KMS-11 (cell line): ENCODE data around the gene HPS4.

Source experiments
- H2AFZ ChIP-seq: fragments of 200-600 bp; sonication (generic); 2 replicates; pipeline ENCODE4 v1.6.1; 2016; ENCODE audit warnings: antibody characterized with exemption, mixed run types, low read depth
- H3K27ac ChIP-seq: fragments of 200-600 bp; sonication (generic); 2 replicates; pipeline ENCODE4 v1.6.1; 2016; ENCODE audit warnings: mild to moderate bottlenecking, mixed run types
- H3K27me3 ChIP-seq: fragments of 200-600 bp; sonication (generic); 2 replicates; pipeline ENCODE4 v1.6.1; 2017; ENCODE audit warnings: mild to moderate bottlenecking, low read depth, mixed run types, moderate library complexity; ENCODE audit not compliant: insufficient read depth
- H3K36me3 ChIP-seq: fragments of 200-600 bp; sonication (generic); 2 replicates; pipeline ENCODE4 v1.6.1; 2017; ENCODE audit warnings: mild to moderate bottlenecking, mixed run types; ENCODE audit not compliant: insufficient read depth
- H3K4me1 ChIP-seq: fragments of 200-600 bp; sonication (generic); 2 replicates; pipeline ENCODE4 v1.6.1; 2016; ENCODE audit warnings: mild to moderate bottlenecking, low read depth, mixed run types; ENCODE audit not compliant: poor library complexity, severe bottlenecking
- H3K4me2 ChIP-seq: fragments of 200-600 bp; sonication (generic); 2 replicates; pipeline ENCODE4 v1.7.0; 2016; ENCODE audit warnings: mild to moderate bottlenecking, mixed run types
- H3K4me3 ChIP-seq: fragments of 200-600 bp; sonication (generic); IDR thresholded peaks from 2 replicates; pipeline ENCODE4 v1.6.1; 2017; ENCODE audit warnings: low read depth, low read length, mixed read lengths; ENCODE audit not compliant: insufficient read depth
- H3K79me2 ChIP-seq: fragments of 200-600 bp; sonication (generic); 2 replicates; pipeline ENCODE4 v1.6.1; 2016; ENCODE audit warnings: low read depth, mixed run types; ENCODE audit not compliant: insufficient read depth
- H3K9ac ChIP-seq: fragments of 200-600 bp; sonication (generic); 2 replicates; pipeline ENCODE4 v1.6.1; 2016; ENCODE audit warnings: mild to moderate bottlenecking, mixed run types
- H4K20me1 ChIP-seq: fragments of 200-600 bp; sonication (generic); 2 replicates; pipeline ENCODE4 v1.6.1; 2016; ENCODE audit warnings: mild to moderate bottlenecking, mixed run types; ENCODE audit not compliant: insufficient read depth
- TF ChIP-seq, protein P1 (sequence below): fragments of 200-600 bp; sonication (generic); conservative IDR thresholded peaks from 2 replicates; pipeline ENCODE4 v1.6.1; 2017; ENCODE audit warnings: low read depth, mild to moderate bottlenecking, antibody characterized with exemption, low read length, moderate library complexity, mixed read lengths

HPS4 gene

DNA sequence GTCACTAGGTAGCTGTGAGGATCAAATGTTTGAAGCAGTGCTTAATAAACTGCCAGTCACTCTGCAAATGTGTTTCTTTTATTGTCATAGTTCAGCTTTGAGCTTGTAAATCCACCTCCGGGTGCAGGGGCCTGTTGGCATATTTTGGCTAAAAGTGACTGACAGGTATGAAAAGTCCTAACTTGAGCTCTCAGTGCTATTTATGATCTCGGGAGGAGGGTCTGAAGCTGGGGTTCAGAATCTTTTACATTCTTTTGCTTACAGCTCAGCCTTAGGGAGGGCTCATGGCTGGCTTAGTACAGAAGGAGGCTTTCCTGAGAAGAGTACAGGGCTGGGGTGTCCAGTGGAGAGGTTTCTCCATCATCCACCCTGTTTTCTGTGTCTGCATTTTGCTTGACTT is 53.0 kb downstream of the HPS4 start:
- H3K27me3 ChIP-seq = no peaks in the 10 kb centered on the region
- 0 out of 2 replicates have a peak, but pooled peaks cover 5% of the 10 kb centered on the region for H3K79me2 ChIP-seq
- no peak overlapping the region for H3K4me3 ChIP-seq
- H3K9ac ChIP-seq = 0 out of 2 replicates have a peak overlapping the region, but pooled peaks have one; percentile 5
- H3K36me3 ChIP-seq = no peaks in the 10 kb centered on the region
- TF ChIP-seq, protein P1, sequence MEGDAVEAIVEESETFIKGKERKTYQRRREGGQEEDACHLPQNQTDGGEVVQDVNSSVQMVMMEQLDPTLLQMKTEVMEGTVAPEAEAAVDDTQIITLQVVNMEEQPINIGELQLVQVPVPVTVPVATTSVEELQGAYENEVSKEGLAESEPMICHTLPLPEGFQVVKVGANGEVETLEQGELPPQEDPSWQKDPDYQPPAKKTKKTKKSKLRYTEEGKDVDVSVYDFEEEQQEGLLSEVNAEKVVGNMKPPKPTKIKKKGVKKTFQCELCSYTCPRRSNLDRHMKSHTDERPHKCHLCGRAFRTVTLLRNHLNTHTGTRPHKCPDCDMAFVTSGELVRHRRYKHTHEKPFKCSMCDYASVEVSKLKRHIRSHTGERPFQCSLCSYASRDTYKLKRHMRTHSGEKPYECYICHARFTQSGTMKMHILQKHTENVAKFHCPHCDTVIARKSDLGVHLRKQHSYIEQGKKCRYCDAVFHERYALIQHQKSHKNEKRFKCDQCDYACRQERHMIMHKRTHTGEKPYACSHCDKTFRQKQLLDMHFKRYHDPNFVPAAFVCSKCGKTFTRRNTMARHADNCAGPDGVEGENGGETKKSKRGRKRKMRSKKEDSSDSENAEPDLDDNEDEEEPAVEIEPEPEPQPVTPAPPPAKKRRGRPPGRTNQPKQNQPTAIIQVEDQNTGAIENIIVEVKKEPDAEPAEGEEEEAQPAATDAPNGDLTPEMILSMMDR = no peak
- no peak overlapping the region for H2AFZ ChIP-seq
- peak overlapping the region; percentile 83 for H3K4me2 ChIP-seq
- no peaks in the 10 kb centered on the region for H4K20me1 ChIP-seq
- peaks cover 39% of the 10 kb centered on the region for H3K4me1 ChIP-seq
- peak overlapping the region; percentile 25; the same call in 1 of the 2 replicates for H3K27ac ChIP-seq

DNA sequence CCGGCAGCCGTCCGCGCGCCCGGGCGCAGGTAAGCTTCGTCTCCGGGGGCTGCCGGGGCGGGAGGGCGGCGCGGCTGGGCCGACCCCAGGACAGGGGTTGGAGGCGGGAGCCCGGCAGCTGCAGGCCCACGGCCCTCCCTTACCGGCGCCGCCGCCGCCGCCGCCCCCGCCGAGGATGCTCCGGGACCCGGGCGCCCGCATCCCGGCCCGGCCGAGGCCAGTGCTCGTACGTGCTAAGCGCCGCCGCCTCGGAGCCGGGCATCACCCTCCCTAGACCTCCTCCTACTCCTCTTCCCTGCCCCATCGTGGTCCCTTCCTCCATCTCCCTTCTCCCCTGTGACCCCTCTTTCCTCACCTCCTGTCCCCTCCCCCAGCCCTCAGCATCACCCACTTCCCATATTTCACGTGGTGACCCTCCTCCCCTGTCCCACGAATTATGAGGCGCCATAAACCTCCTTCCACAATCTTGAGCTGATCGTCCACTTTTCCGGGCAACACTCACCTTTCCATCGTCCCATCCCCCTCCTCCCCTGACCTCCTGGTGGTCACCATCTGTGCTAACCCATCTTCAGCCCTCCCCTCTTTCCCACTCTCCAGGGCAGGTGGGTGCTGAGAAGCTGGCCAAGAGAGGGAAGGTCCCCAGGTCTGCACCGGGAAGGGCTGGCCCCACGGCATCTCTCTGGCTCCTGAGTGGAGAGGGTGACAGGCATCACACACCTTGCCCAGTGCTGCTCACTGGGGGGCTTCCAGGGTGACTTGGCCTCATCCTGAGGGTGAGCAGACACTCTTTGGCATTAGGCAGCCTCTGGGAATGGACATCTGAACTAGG is 53.9 kb downstream of the HPS4 start:
- no peaks in the 10 kb centered on the region for H3K36me3 ChIP-seq
- H2AFZ ChIP-seq = peak overlapping the region; percentile 49
- peak overlapping the region; percentile 83 for H3K4me2 ChIP-seq
- H3K4me3 ChIP-seq = no peak overlapping the region
- H3K9ac ChIP-seq = no peak overlapping the region; the same call in 1 of the 2 replicates
- H3K4me1 ChIP-seq = peaks cover 39% of the 10 kb centered on the region
- no peak overlapping the region for H3K27ac ChIP-seq
- H3K79me2 ChIP-seq = 0 out of 2 replicates have a peak, but pooled peaks cover 5% of the 10 kb centered on the region
- TF ChIP-seq, protein P1 = no peak
- H4K20me1 ChIP-seq = no peaks in the 10 kb centered on the region
- no peaks in the 10 kb centered on the region for H3K27me3 ChIP-seq

DNA sequence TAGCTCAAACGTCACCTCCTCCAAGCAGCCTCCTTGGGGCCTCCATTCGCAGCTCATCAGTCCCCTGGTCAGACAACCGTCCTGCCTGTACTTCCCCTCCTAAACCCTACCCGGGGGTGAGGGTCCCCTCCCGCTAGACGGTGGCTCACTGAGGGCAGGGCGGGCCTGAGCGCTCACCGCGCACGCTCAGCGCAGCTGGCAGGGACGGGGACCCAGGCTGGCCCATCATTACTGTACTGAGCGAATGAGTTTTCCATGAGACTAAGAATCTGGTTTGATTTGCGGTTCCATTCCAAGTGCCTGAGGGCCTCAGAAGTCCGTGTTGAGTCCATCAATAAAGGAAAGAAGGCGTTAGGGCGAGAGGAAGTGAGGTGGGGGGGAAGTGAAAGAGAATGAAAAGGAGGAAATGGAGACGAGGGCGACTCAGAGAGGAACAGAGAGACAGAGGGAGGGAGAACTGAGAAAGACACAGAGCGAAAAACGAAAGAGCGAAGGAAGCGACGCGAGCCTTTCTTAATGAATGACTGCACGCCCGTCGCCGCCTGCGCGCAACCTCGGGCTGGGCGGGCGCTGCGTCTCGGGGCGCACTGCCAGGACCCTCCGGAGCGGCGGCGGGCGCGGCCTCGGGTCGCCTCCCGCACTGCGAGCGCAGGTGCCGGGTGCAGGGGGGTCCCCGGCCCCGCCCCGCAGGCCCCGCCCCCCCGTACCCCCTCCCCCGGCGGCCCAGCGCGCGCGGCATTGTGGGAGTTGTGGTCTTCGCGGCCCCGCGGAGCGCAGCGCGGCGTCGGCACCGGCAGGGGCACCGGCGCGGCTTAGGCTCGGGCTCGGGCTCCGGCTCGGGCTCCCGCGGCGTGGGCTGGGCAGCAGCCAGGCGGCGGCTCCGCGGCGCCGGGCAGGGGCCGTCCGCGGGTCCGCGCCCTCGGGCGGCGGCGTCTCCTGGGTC is 54.8 kb downstream of the HPS4 start, which contains the start of gene ASPHD2:
Gene ASPHD2, plus strand, starts transcription at position 746 of the 943 bp plus-strand sequence. CDS start 4,356 bp downstream, outside the sequence.
- Histone ChIP-seq H3K27ac (peak within 1 kb of the TSS; percentile 96), H3K27me3 (no peaks in the 10 kb centered on the region), H2AFZ (peak within 1 kb of the TSS; percentile 99), H3K36me3 (no peaks in the 10 kb centered on the region), H4K20me1 (no peaks in the 10 kb centered on the region), H3K79me2 (0 out of 2 replicates have a peak, but pooled peaks cover 5% of the 10 kb centered on the region), H3K4me2 (peak within 1 kb of the TSS; percentile 92), H3K4me3 (no peak within 1 kb of the TSS), H3K9ac (peak within 1 kb of the TSS; percentile 88), H3K4me1 (peaks cover 39% of the 10 kb centered on the region)
- TF ChIP-seq, protein P1 = no peak

DNA sequence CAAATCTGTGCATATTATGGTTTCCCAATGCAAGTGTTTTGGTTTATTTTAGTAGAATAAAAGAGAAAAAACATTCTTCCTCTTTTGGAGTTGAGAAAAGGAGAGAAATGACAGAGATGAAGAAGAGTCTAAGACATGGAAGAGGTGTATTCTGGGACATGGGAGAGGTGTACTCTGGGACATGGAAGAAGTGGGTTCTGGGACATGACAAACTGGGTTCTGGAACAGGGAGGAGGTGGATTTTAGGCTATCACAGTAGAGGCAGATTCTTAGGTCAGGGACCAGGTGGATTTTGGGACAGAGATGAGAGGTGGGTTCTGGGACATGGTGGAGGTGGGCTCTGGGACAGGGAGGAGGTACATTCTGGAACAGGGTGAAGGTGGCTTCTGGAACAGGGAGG is 56.7 kb downstream of the HPS4 start:
- Histone ChIP-seq H3K9ac (no peak overlapping the region), H3K36me3 (no peaks in the 10 kb centered on the region), H3K4me3 (no peak overlapping the region), H3K4me2 (no peak overlapping the region), H3K79me2 (0 out of 2 replicates have a peak, but pooled peaks cover 4% of the 10 kb centered on the region), H3K27ac (no peak overlapping the region), H3K4me1 (peaks cover 28% of the 10 kb centered on the region), H2AFZ (no peak overlapping the region), H4K20me1 (no peaks in the 10 kb centered on the region), H3K27me3 (no peaks in the 10 kb centered on the region)
- TF ChIP-seq, protein P1 = no peak
